ENCODE results near the gene DRD1.
"Not testable (repeated sequence)": the region's sequence is repeated elsewhere in the genome, so short reads cannot be mapped to it uniquely, and the experiment has no call there.

Gene DRD1

DNA sequence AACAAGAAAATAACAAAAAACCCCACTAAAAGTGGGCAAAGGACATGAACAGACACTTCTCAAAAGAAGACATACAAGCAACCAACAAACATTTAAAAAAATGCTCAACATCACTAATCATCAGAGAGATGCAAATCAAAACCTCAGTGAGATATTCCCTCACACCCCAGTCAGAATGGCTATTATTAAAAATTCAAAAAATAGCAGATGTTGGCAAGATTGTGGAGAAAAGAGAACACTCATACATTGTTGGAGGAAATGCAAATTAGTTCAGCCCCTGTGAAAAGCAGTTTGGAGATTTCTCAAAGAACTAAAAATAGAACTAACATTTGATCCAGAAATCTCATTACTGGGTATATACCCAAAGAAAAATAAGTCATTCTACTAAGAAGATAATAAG, 19.4 kb downstream of the DRD1 start:
- not testable (repeated sequence) for DNase-seq (ENCODE audit: low read depth in 2 of 2)

DNA sequence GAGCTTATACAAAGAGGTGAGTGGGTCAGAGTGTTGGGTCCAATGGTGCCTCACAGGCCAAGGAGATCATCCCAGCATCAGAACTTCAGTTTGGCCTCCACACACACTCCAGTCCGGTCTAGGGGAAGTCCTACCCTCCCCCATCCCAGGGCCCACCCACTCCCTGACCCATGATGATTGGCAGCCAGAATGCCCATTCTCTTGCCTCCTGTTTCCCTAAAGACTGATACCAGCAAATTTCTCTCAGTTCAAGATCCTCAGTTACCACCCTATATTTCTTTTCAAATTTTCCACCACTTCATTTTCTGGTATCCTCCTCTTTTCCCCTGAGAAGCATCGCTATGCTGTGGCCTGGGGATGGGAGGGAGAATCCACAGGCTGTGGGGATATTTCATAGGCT, 21.9 kb downstream of the DRD1 start:
- DNase-seq (ENCODE audit: low read depth in 2 of 2), result no peak

DNA sequence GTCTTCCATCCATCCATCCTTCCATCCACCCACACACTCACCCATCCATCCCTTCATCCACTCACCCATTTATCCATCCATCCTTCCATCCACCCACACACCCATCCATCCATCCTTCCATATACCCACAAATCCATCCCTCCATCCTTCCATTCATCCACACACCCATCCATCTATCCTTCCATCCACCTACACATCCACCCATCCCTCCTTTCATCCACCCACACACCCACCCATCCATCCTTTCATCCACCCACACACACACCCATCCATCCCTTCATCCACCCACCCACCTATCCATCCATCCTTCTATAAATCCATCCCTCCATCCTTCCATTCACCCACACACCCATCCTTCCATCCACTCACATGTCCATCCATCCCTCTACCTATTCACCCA, 23.6 kb downstream of the DRD1 start:
- no peak for DNase-seq (ENCODE audit: low read depth in 2 of 2)

GRCh38 chr5:175418251-175418650, 25.7 kb downstream of the DRD1 start:
- no peak for DNase-seq (ENCODE audit: low read depth in 2 of 2)

DNA sequence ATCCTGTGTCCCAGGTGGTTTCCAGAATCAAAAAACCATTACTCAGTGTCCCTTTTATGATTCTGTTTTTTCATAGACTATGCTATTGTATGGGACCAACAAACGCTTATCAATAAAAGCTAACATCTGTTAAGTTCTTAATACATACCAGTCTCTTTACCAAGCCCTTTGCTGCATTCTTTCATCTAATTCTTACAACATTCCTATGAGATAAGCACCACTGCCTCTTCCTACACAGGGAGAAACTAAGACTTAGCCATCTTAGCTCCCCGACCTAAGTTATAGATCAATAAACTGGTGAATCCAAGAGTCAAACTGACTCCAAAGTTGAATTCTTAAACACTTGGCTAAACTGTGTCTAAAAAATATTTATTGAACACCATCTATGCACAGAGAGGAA, 26.6 kb downstream of the DRD1 start:
- DNase-seq (ENCODE audit: low read depth in 2 of 2), result no peak

GRCh38 chr5:175415303-175415702, 28.7 kb downstream of the DRD1 start:
- no peak for DNase-seq (ENCODE audit: low read depth in 2 of 2)

- DNase-seq (ENCODE audit: low read depth in 2 of 2), result no peak
Observed at GRCh38 chr5:175410926-175411325, 33.1 kb downstream of the DRD1 start.

DNA sequence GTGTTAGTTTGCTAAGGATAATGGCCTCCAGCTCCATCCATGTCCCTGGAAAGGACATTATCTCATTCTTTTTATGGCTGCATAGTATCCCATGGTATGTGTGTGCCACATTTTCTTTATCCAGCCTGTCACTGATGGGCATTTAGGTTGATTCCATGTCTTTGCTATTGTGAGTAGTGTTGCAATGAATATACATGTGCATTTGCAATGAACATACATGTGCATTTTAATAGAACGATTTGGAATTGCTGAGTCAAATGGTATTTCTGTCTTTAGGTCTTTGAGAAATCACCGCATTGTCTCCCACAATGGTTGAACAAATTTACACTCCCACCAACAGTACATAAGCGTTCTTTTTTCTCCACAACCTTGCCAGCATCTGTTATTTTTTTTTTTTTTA, 37.7 kb downstream of the DRD1 start:
- no peak for DNase-seq (ENCODE audit: low read depth in 2 of 2)

DNA sequence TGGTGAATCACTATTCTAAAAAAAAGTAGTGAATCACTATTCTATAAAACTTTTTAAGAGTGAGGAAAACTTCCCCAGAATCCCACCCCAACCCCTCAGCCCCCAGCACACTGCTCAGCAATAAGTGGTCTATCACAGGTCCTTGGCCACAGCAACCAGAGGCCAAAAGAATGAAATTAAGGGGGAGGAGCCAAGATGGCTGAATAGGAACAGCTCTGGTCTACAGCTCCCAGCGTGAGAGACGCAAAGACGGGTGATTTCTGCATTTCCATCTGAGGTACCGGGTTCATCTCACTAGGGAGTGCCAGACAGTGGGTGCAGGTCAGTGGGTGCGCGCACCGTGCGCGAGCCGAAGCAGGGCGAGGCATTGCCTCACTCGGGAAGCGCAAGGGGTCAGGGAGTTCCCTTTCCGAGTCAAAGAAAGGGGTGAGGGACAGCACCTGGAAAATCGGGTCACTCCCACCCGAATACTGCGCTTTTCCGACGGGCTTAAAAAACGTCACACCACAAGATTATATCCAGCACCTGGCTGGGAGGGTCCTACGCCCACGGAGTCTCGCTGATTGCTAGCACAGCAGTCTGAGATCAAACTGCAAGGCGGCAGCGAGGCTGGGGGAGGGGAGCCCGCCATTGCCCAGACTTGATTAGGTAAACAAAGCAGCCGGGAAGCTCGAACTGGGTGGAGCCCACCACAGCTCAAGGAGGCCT, 46.2 kb downstream of the DRD1 start:
- not testable (repeated sequence) for DNase-seq (ENCODE audit: low read depth in 2 of 2)

DNA sequence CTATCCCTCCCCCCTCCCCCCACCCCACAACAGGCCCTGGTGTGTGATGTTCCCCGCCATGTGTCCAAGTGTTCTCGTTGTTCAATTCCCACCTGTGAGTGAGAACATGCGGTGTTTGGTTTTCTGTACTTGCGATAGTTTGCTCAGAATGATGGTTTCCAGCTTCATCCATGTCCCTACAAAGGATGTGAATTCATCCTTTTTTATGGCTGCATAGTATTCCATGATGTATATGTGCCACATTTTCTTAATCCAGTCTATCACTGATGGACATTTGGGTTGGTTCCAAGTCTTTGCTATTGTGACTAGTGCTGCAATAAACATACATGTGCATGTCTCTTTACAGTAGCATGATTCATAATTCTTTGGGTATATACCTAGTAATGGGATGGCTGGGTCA, 48.6 kb downstream of the DRD1 start:
- DNase-seq (ENCODE audit: low read depth in 2 of 2), result not testable (repeated sequence)

DNA sequence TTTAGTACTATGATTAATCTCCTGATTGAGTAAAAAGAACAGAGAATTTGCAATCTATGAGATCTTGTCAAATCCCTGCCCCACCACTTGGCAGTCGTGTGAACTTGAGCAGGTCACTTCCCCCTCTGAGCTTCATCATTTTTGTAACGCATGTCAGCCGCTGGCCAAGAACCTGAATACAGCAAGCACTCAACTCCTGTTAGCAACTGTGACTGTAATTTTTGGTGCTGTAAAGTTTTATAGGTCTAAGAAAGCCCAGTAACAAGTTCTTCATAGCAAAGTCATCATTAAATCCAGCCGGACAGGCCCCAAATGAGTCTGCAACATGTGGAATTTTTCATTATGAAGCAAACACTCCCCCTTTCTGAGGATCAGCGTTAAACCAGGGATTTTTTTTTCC, 49.4 kb downstream of the DRD1 start:
- no peak for DNase-seq (ENCODE audit: low read depth in 2 of 2)

DNA sequence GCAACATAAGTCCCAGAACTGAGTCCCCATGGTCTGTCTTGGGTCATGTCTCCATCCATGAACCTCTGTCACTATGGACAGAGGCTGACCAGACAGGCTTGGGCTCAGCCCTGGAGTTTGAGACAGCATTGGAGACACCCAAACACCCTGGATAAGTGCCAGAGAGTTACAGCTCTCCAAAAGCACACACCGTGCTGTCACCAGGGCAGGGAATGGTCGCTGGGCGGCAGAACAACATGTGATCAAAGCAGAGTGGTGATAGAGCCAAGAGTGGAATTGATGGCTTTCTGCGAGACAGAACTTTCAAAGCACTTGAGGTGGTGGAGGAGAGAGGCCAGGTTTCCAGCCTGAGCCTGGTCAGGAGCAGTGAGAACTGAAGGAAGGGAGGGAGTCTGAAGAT, 50.1 kb downstream of the DRD1 start:
- no peak for DNase-seq (ENCODE audit: low read depth in 2 of 2)

GRCh38 chr5:175392236-175392635, 51.7 kb downstream of the DRD1 start:
- no peak for DNase-seq (ENCODE audit: low read depth in 2 of 2)

DNA sequence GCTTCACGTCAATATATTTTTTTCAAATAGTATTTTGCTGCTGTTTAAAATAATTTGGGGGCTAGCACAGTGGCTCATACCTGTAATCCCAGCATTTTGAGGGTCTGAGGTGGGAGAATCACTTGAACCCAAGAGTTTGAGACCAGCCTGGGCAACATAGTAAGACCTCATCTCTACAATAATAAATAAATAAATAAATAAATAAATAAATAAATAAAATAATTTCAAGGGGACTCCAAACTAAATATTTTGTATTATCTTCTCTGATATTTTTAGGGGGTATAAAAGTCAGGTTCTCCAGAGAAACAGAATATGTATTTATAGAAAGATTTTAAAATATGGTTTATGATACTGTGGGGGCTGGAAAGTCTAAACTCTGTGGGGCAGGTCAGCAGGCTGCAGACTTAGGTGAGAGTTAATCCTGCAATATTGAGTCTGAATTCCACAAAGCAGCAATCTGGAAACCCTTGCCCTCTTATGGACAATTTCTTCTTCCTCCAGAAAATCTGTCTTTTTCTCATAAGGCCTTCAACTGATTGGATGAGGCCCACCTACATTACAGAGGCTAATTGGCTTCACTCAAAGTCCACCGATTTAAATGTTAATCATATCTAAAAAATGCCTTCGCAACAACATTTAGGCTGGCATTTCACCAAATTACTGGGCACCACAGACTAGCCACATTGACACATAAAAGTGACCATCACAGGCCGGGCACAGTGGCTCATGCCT, 53.5 kb downstream of the DRD1 start:
- no peak for DNase-seq (ENCODE audit: low read depth in 2 of 2)

All from stimulated activated CD8-positive, alpha-beta memory T cell treated with anti-CD3 and anti-CD28 coated beads, Interleukin-2, amount 100 ng/mL, for 48 hours (primary cell).